Endothelial cell of umbilical vein (primary cell): Measurements from ENCODE around the gene RIC1. TPM values are rescaled to one million over a fixed set of nuclear protein-coding genes. Genes with fewer than 3 reads are reported as not detected.

Experiments
- BruUV-seq: library from RNA; stranded (reverse); fragments of 400-500 nt; replicated peaks from 2 replicates; lab custom pipeline; 2021; lab: Mats Ljungman, UMichigan
- CTCF ChIA-PET: fragments of 300-600, 350-600 bp; sonication (Branson Sonifier 250); formaldehyde crosslinking; loops from one replicate; lab custom pipeline; 2021; ENCODE audit warnings: antibody characterized with exemption, inconsistent platforms; lab: Charles Lee
- POLR2A ChIA-PET: fragments of 300-600, 350-600 bp; sonication (Branson Sonifier 250); formaldehyde crosslinking; loops from one replicate; lab custom pipeline; 2021; ENCODE audit warnings: antibody characterized with exemption, inconsistent platforms; lab: Charles Lee
- DNase-seq: peaks from one replicate; pipeline ENCODE4 v3.0.0-alpha.2; 2011; ENCODE audit warnings: low read depth, low spot score
- FAIRE-seq: peaks from 2 replicates; lab custom pipeline; 2011; peaks lifted over from hg19 to GRCh38; lab: Jason Lieb, UNC
- H2AFZ ChIP-seq: 2 replicates; pipeline ENCODE4 v1.6.0; 2012; ENCODE audit warnings: low read depth, low read length, control low read depth, inconsistent platforms
- H3K27ac ChIP-seq: 2 replicates; pipeline ENCODE4 v1.5.1; 2011; ENCODE audit warnings: low read depth, mild to moderate bottlenecking, control low read depth, low read length, moderate library complexity; ENCODE audit not compliant: insufficient read depth
- H3K27me3 ChIP-seq, 2 experiments: 2 replicates each; pipeline versions ENCODE4 v1.6.0 to v1.6.1; 2011; ENCODE audit warnings: low read length in 2 of 2, mixed read lengths in 1 of 2; ENCODE audit not compliant: control insufficient read depth in 2 of 2, insufficient read depth in 2 of 2
- H3K36me3 ChIP-seq, 2 experiments: 2 replicates in 1 of 2; 3 replicates in 1 of 2; pipeline ENCODE4 v1.5.1; 2011; ENCODE audit warnings: low read length in 2 of 2, mild to moderate bottlenecking in 1 of 2, moderate library complexity in 1 of 2; ENCODE audit not compliant: control insufficient read depth in 2 of 2, insufficient read depth in 2 of 2; ENCODE audit errors: extremely low read depth in 1 of 2
- H3K4me1 ChIP-seq: 3 replicates; pipeline ENCODE4 v1.5.1; 2011; ENCODE audit warnings: mild to moderate bottlenecking, low read length; ENCODE audit not compliant: control insufficient read depth, insufficient read depth; ENCODE audit errors: extremely low read depth
- H3K4me2 ChIP-seq: 2 replicates; pipeline ENCODE4 v1.6.1; 2011; ENCODE audit warnings: low read length, control low read depth, mixed read lengths; ENCODE audit not compliant: insufficient read depth
- H3K4me3 ChIP-seq, 3 experiments: fragments of 200-600 bp in 1 of 3; sonication (generic), shearing (Covaris generic) in 1 of 3; replicated peaks in 1 of 3; 2 replicates each; pipeline ENCODE4 v1.5.1; 2011 to 2016; ENCODE audit warnings: control low read depth in 3 of 3, low read length in 3 of 3, mild to moderate bottlenecking in 2 of 3, inconsistent platforms in 1 of 3, low read depth in 1 of 3, moderate library complexity in 1 of 3; ENCODE audit not compliant: insufficient read depth in 1 of 3
- H3K79me2 ChIP-seq: 2 replicates; pipeline ENCODE4 v1.6.0; 2012; ENCODE audit warnings: low read length, inconsistent platforms; ENCODE audit not compliant: control insufficient read depth, insufficient read depth
- H3K9ac ChIP-seq: replicated peaks from 2 replicates; pipeline ENCODE3; 2011; ENCODE audit warnings: low read length, control low read depth; ENCODE audit not compliant: insufficient read depth; ENCODE audit errors: extremely low read depth
- H3K9me1 ChIP-seq: replicated peaks from 3 replicates; pipeline ENCODE4 v1.6.0; 2011; ENCODE audit warnings: mild to moderate bottlenecking, low read length; ENCODE audit not compliant: control insufficient read depth, insufficient read depth; ENCODE audit errors: extremely low read depth
- H3K9me3 ChIP-seq: replicated peaks from 2 replicates; pipeline ENCODE4 v1.5.1; 2012; ENCODE audit warnings: low read length, inconsistent platforms; ENCODE audit not compliant: control insufficient read depth, insufficient read depth
- H4K20me1 ChIP-seq: replicated peaks from 2 replicates; pipeline ENCODE3; 2011; ENCODE audit warnings: mild to moderate bottlenecking, low read length; ENCODE audit not compliant: control insufficient read depth, insufficient read depth; ENCODE audit errors: extremely low read depth
- EZH2 ChIP-seq: IDR thresholded peaks from 2 replicates; pipeline ENCODE4 v1.6.1; 2012; ENCODE audit warnings: borderline replicate concordance, low read depth, mild to moderate bottlenecking, moderate library complexity, low read length, inconsistent platforms; ENCODE audit not compliant: severe bottlenecking
- FOS ChIP-seq: IDR thresholded peaks from 2 replicates; pipeline ENCODE4 v1.6.1; 2011; ENCODE audit warnings: mild to moderate bottlenecking, low read length, moderate library complexity, borderline replicate concordance; ENCODE audit not compliant: insufficient read depth
- GATA2 ChIP-seq: IDR thresholded peaks from 2 replicates; pipeline ENCODE4 v1.7.0; 2011; ENCODE audit warnings: low read depth, mild to moderate bottlenecking, moderate library complexity, mixed read lengths, low read length; ENCODE audit not compliant: insufficient read length, insufficient read depth
- JUN ChIP-seq: IDR thresholded peaks from 2 replicates; pipeline ENCODE4 v1.6.1; 2011; ENCODE audit warnings: borderline replicate concordance, low read depth; ENCODE audit not compliant: insufficient read length, insufficient read depth
- MYC ChIP-seq: IDR thresholded peaks from one replicate; pipeline ENCODE4 v1.6.1; 2011; ENCODE audit warnings: mild to moderate bottlenecking, low read depth, low read length
- dilution Hi-C: fragments of 300-500 bp; cut with MboI; formaldehyde crosslinking; loops from one replicate; pipeline ENCODE4 v1.15.0; 2019; ENCODE audit warnings: low sequenced_read_pairs; ENCODE audit not compliant: extremely low pct_ligation_motif_present
- intact Hi-C: fragments of 100-400 bp; cut with micrococcal nuclease; formaldehyde crosslinking; loops from one replicate; pipeline ENCODE4 v1.10.0; 2022
- polyA plus RNA-seq, 4 experiments: library from polyadenylated mRNA; depleted of rRNA in 3 of 4; stranded (reverse) in 3 of 4; unstranded in 1 of 4; fragments of >200 nt; gene quantifications; 2 replicates each; pipeline versions ENCODE4 v1.2.1 to v1.2.3, GENCODE V29; 2011 to 2012; ENCODE audit warnings: missing spikeins in 1 of 4
- total RNA-seq: library from RNA; stranded (reverse); gene quantifications from 2 replicates; pipeline ENCODE4 v1.2.3, GENCODE V29; 2021
- TF ChIP-seq, protein P1 (sequence below), 2 donors: IDR thresholded peaks; 1 replicate in 1 of 2; 2 replicates in 1 of 2; pipeline ENCODE4 v1.5.1; 2011; ENCODE audit warnings: low read length in 2 of 2, mild to moderate bottlenecking in 2 of 2, moderate library complexity in 2 of 2, control low read depth in 1 of 2, inconsistent platforms in 1 of 2, low read depth in 1 of 2; ENCODE audit not compliant: insufficient read depth in 1 of 2; ENCODE audit errors: extremely low read depth in 1 of 2
- TF ChIP-seq, protein P2 (sequence below): IDR thresholded peaks from 2 replicates; pipeline ENCODE4 v1.6.1; 2011; ENCODE audit not compliant: insufficient read depth, insufficient read length

RIC1 gene
- total and polyA plus RNA-seq, 2 donors (not counting 3 experiments of a cell fraction or from before 2014, with no cell fraction given) = 14.0 to 23.5 TPM

DNA sequence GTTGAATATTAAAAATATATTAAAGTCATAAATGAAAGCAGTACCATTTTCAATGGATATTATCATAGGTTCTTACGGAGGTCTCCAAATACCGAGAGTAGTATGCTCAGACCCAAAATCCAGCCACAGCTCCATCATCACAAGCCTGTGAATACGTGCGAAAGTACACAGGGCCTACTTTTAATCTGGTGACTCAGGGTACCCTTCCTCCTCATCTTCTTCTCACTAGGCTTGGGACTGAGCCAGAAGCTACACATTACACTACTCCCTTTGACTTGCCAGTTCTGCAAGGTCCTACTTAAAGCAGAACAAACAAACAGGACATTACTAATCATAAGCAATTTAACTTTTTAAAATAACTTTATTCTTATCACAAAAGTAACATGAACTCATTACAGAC lies 7.6 kb upstream of the RIC1 start:
- Histone ChIP-seq H3K4me1 (peaks cover 10% of the 10 kb centered on the region), H4K20me1 (no peaks in the 10 kb centered on the region), H3K9ac (no peak overlapping the region), H3K27me3 (no peaks in the 10 kb centered on the region), H3K9me1 (no peaks in the 10 kb centered on the region), H3K79me2 (peaks cover 2% of the 10 kb centered on the region), H3K9me3 (no peaks in the 10 kb centered on the region), H2AFZ (no peak overlapping the region), H3K27ac (no peak overlapping the region), H3K36me3 (no peaks in the 10 kb centered on the region), H3K4me3 (no peak overlapping the region), H3K4me2 (peak overlapping the region; percentile 29)
- FAIRE-seq = peak; percentile 53
- POLR2A ChIA-PET = no interaction called here
- dilution Hi-C loops (no loop called here), intact Hi-C loops (no loop called here)
- CTCF ChIA-PET = interaction anchor here (1.4 to 2.0 kb wide), 3 partner anchors 13 to 435 kb away, joined by 4 to 10 read pairs (median 5); no protein-coding TSS in a partner anchor
- peak; percentile 69 for DNase-seq
- TF ChIP-seq, protein P1, sequence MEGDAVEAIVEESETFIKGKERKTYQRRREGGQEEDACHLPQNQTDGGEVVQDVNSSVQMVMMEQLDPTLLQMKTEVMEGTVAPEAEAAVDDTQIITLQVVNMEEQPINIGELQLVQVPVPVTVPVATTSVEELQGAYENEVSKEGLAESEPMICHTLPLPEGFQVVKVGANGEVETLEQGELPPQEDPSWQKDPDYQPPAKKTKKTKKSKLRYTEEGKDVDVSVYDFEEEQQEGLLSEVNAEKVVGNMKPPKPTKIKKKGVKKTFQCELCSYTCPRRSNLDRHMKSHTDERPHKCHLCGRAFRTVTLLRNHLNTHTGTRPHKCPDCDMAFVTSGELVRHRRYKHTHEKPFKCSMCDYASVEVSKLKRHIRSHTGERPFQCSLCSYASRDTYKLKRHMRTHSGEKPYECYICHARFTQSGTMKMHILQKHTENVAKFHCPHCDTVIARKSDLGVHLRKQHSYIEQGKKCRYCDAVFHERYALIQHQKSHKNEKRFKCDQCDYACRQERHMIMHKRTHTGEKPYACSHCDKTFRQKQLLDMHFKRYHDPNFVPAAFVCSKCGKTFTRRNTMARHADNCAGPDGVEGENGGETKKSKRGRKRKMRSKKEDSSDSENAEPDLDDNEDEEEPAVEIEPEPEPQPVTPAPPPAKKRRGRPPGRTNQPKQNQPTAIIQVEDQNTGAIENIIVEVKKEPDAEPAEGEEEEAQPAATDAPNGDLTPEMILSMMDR (IDR thresholded peaks at IDR 0.05; ENCODE audit: extremely low read depth in 1 of 2, insufficient read depth in 1 of 2, low read depth in 1 of 2, low read length in 2 of 2) = no peak
- TF ChIP-seq EZH2 (no peak), FOS (peak; percentile 62), GATA2 (no peak), MYC (no peak), JUN (no peak)
- TF ChIP-seq, protein P2, sequence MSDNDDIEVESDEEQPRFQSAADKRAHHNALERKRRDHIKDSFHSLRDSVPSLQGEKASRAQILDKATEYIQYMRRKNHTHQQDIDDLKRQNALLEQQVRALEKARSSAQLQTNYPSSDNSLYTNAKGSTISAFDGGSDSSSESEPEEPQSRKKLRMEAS = no peak
- no TSS peak for BruUV-seq
